Activated CD8-positive, alpha-beta memory T cell treated with anti-CD3 and anti-CD28 coated beads, Interleukin-2, amount 50 U/mL, for 24 hours (primary cell): ENCODE data around the gene MAGI2.
"Not testable (repeated sequence)": the region's sequence is repeated elsewhere in the genome, so short reads cannot be mapped to it uniquely, and the experiment has no call there.

ENCODE experiments used
- DNase-seq: peaks from one replicate; pipeline ENCODE4 v3.0.0-alpha.2; 2020; ENCODE audit errors: extremely low read depth

MAGI2 gene

DNA sequence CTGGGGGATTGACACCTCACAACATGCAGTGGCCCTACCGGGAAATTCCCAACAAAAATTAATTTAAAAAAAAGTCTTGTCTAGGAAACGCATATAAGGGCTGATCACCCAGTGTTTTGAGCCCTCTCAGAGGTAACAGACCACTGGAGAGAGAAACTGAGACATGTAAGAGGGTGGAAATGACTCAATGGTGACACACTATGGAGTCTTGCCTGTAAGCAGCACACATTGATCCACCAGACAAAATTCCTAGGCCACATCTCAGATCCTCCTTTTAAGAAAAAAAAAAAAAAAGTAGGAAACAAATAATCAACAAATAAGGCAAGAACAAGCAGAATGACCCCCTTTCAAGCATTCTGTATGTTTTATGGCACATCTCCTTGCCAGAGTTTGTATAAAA, 296.2 kb downstream of the MAGI2 start:
- DNase-seq = no peak

GRCh38 chr7:79149831-79150230, 303.6 kb downstream of the MAGI2 start:
- DNase-seq = no peak

- no peak for DNase-seq
Observed at GRCh38 chr7:79142706-79143105, 310.8 kb downstream of the MAGI2 start.

DNA sequence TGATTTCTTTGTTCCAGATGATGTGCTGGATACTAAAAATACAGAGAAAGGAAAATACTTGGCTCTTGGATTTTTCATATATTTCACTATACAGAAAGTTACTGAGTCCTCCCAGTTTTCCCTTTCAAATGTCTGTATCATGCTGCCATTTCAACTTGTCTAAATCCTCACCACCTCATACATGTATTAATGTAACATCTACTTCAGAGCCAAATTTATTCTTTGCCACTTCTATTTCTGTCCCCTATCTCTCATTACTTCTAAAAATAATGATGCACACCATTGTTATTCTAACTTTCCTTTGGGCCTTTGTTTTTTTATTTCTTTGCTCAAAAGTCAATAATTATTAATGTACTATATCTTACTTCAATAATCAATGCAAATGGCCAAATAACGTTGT, 312.2 kb downstream of the MAGI2 start:
- DNase-seq = no peak

GRCh38 chr7:79137942-79138341, 315.5 kb downstream of the MAGI2 start:
- no peak for DNase-seq

DNA sequence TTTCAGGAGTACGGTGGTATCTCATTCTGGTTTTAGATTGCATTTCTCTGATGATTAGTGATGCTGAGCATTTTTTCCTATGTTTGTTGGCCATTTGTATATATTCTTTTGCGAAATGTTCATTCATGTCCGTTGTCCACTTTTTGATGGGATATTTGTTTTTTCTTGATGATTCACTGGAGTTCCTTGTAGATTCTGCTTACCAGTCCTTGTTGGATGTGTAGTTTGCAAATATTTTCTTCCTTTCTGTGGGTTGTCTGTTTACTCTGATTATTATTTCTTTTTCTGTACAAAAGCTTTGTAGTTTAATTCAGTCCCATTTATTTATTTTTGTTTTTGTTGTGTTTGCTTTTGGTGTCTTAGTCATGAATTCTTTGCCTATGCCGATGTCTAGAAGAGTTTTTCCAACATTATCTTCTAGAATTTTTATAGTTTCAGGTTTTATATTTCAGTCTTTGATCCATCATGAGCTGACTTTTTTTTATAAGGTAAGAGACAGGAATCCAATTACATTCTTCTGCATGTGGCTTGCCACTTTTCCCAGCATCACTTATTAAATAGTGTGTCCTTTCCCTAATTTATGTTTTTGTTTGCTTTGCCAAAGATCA, 320.5 kb downstream of the MAGI2 start:
- DNase-seq = no peak

DNA sequence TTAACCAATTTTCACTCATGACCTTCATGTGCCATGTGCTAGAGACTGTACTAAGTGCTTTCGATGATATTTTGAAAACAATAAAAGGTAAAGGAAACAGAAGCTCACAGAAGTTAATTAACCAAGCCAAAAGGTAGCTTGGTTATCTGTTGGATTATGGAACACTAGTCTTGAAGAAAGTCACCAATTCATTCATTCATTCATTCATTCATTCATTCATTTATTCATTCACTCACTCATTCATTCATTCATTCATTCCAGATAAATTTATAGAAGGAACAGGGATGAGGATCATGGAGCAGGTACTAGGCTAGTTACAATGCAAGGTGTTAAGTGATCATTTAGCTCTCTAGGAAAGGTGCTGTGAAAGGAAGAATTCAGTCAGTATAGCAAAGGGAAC, 322.8 kb downstream of the MAGI2 start:
- no peak for DNase-seq

DNA sequence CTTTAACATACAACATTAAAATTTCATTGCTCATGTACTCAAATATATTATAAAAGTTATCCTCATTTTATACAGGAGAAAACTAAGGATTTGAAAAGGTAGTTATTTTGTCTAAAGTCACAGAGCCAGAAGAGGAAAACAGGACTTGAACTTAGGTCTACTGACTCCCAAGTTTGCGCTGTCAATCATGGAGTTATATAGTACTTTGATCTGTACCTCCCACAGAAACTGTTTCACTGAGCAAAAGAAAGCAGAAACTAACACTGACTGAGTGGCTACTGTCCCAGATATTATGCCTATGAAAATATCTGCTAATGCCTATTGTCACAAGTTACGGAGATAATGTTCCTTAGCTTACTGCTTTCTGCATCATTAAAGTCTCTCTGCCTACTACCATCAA, 329.1 kb downstream of the MAGI2 start:
- no peak for DNase-seq

DNA sequence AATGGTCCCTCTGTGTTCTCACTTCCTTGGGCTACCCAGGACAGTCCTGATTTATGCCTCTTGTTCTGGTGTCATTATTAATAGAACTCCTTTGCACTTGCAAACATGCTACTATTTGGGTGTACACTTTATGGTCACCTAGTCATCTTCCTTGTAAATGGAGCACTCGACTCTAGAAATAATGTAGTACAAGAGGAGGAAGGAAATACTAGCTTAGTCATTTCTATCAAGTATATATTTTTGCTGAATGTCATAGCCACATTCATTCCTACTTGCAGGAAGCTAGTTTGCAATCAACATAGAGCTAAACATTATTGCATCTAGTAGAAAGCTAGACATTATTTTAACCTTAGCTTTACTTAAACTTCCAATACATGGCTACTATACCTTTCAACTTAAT, 335.3 kb downstream of the MAGI2 start:
- DNase-seq = no peak

DNA sequence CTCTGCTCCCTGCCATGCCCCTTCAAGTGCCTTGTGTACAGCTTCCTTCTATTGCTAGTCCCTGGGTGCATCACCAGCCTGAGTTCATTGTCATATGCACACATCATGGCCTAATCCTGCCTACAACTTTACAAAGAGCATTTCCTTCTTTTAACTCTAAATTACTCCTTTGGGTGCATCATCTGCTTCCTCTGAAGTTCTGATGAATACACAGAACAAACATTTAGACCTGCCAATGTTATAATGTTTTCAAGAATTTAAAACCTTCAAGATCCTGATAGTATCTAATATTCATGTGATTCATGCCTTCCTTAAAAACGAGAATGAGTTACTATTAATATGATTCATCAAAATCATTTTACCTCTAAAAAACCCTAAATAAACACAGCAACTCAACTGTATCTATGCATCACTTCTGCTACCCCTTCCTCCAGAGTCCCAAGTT, 357.1 kb downstream of the MAGI2 start:
- no peak for DNase-seq

DNA sequence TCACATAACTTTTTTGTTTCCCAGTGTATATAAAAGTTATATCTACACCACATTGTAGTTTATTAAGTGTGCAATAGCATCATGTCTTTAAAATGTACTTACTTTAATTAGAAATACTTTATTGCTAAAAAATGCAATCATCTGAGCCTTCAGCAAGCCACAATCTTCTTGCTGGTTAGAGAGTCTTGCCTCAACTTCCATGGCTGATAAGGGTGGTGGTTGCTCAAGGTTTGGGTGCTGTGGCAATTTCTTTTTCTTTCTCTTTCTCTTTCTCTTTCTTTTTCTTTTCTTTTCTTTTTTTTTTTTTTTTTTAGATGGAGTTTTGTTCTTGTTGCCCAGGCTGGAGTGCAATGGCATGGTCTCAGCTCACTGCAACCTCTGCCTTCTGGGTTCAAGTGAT, 360.0 kb downstream of the MAGI2 start:
- DNase-seq = no peak

DNA sequence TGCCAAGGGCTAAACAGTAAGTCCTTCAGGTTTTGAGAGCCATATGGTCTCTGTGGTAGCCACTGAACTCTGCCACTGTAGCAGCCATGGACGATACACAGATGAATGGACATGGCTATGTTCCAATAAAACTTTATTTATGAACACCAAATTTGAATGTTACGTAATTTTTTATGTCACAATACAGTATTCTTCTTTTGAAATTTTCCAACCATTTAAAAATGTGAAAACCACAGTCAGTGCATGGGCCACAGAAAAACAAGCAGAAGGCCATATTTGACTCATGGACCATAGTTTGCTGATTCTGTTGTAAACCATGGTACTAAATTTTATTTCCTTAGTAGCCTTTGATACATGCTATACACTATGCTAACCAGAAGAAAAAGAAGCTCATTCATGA, 361.8 kb downstream of the MAGI2 start:
- no peak for DNase-seq

- DNase-seq = no peak
Observed at GRCh38 chr7:79091011-79091410, 362.5 kb downstream of the MAGI2 start.

GRCh38 chr7:79090543-79090942, 362.9 kb downstream of the MAGI2 start:
- no peak for DNase-seq

DNA sequence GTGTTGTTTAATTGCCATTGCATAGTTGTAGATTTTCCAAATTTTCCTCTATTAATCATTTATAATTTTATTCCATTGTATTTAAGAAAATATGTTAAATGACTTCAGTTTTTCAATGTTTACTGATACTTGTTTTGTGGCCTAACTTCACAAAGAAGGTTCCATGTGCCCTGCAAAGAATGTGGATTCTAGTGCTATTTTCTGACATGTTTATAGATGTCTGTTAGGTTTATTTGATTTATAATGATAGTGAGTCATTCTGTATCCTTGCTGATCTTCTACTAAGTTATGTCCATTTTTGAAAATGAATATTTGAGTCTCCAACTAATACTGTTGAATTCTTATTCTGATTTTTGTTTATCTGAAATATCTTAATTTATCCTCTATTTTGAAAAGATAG, 369.0 kb downstream of the MAGI2 start:
- no peak for DNase-seq

- no peak for DNase-seq
Observed at GRCh38 chr7:79079919-79080554, 373.4 kb downstream of the MAGI2 start.

DNA sequence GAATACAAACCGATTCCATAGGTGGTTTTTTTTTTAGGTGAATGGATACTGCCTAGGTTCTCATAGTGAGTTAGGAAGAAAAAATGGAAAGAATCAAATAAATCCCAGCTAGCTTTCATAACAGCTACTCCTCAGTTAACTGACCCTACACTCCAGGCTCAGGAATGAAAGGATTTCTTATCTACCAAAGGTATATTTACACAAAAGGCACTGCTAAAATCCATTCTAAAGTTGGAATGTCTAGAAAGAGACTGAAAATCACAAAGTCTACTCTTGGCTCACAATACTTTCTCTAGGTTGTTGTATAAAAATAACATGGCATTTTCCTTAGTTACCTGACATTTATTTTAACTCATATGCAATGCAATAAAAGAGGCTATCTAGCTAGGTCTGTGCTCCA, 375.2 kb downstream of the MAGI2 start:
- DNase-seq = no peak

DNA sequence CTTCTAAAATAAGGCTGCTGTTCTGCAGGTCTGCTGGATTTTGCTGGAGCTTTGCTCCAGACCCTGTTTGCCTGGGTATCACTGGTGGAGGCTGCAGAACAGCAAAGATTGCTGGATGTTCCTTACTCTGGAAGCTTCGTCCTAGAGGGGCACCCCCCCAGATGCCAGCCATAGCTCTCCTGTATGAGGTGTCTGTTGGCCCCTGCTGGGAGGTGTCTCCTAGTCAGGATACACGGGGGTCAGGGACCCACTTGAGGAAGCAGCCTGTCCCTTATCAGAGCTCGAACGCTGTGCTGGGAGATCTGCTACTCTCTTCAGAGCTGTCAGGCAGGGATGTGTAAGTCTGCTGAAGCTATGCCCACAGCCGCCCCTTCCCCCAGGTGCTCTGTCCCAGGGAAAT, 382.3 kb downstream of the MAGI2 start:
- not testable (repeated sequence) for DNase-seq

DNA sequence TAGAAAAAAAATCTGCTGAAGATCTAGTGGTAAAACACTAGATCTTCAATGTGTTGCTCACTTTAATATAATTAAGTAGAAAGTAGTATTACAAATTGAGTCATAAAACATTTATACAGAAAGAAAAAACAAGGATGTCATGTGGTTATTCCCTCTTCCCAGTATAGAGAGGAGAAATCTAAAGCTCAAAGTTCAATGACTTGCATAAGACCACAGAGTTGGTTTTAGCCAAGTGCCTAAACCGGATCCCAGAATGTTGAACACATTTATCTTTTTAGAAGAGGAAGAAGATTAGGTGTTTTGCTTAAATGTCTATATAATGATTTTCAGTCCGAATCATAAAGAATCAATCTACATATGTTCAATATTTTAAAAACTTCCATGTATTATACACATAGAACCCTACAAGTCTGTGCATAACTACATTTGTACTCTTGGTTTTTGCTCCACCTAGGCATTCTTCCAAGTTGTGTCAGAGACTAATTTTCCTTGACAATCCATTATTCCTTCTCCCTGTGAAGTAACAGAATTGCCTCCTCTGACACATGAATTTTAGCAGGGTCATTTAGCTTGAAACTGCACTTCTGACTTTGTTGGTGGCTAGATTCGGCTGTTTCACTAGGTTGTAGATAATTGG, 389.2 kb downstream of the MAGI2 start:
- DNase-seq = no peak

- no peak for DNase-seq
Observed at GRCh38 chr7:79063019-79063698, 390.3 kb downstream of the MAGI2 start.

GRCh38 chr7:79060498-79060897, 393.0 kb downstream of the MAGI2 start:
- no peak for DNase-seq

DNA sequence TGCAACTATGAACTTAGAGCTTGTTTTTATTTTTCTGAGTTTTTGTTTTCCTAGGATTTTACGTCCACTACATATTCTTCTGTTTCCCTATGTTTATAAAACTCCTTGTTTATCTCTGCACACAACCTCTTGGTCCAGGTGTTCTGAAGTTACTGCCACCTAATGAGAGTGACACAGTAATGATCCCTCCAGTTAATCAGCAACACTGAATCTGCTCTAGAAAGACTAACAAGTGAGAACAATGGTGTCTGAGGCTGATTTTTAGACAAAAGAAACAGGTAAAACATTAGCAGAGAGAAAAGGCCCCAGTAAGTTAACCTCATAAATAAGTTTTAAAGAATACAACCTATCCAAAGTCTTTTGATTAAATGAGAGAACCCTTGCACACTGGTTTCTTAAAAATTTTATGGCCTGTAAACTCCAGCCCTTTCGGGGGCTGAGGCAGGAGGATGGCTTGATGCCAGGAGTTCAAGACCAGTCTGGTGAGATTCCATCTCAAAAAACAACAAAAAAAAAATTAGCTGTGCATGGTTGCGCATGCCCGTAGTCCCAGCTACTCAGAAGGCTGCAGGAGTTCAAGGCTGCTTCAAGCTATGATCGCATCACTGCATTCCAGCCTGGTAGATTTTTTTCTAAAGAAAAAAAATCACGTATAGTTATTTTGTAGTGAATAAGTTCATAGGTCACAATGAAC, 397.6 kb downstream of the MAGI2 start:
- DNase-seq = no peak
